Non-pigmented ciliary epithelial cell (primary cell): ENCODE data around the gene ST3GAL5.

Source experiments
- DNase-seq: peaks from one replicate; pipeline ENCODE4 v3.0.0-alpha.2; 2010; ENCODE audit warnings: low read depth

The ST3GAL5 gene

GRCh38 chr2:85866165-85866659 is 22.6 kb downstream of the ST3GAL5 start:
- DNase-seq, result no peak

GRCh38 chr2:85865539-85866164 is 23.1 kb downstream of the ST3GAL5 start:
- DNase-seq, result no peak

GRCh38 chr2:85864654-85865053 is 24.1 kb downstream of the ST3GAL5 start:
- DNase-seq, result no peak

- no peak for DNase-seq
These were observed 26.4 kb downstream of the ST3GAL5 start for GRCh38 chr2:85862426-85862825.

- DNase-seq, result no peak
These were observed 27.1 kb downstream of the ST3GAL5 start for GRCh38 chr2:85861650-85862049.

- DNase-seq, result no peak
These were observed 27.6 kb downstream of the ST3GAL5 start for GRCh38 chr2:85861180-85861579.

- no peak for DNase-seq
These were observed 29.9 kb downstream of the ST3GAL5 start for GRCh38 chr2:85858841-85859240.

- no peak for DNase-seq
These were observed 33.9 kb downstream of the ST3GAL5 start for GRCh38 chr2:85854897-85855296.

- no peak for DNase-seq
These were observed 34.7 kb downstream of the ST3GAL5 start for GRCh38 chr2:85854166-85854509.

GRCh38 chr2:85853499-85854165 is 35.2 kb downstream of the ST3GAL5 start:
- no peak for DNase-seq

- no peak for DNase-seq
These were observed 35.8 kb downstream of the ST3GAL5 start for GRCh38 chr2:85852937-85853498.

GRCh38 chr2:85852152-85852840 is 36.5 kb downstream of the ST3GAL5 start:
- no peak for DNase-seq

GRCh38 chr2:85851253-85852151 is 37.3 kb downstream of the ST3GAL5 start:
- no peak for DNase-seq

GRCh38 chr2:85850451-85850850 is 38.3 kb downstream of the ST3GAL5 start:
- DNase-seq, result no peak

- DNase-seq, result no peak
These were observed 41.7 kb downstream of the ST3GAL5 start for GRCh38 chr2:85847051-85847588.

- peak; percentile 42 for DNase-seq
These were observed 42.4 kb downstream of the ST3GAL5 start for GRCh38 chr2:85846411-85846810.

GRCh38 chr2:85844486-85844885 is 44.3 kb downstream of the ST3GAL5 start:
- no peak for DNase-seq

GRCh38 chr2:85843543-85843942 is 45.2 kb downstream of the ST3GAL5 start:
- DNase-seq, result no peak

GRCh38 chr2:85840091-85840490 is 48.7 kb downstream of the ST3GAL5 start:
- no peak for DNase-seq

GRCh38 chr2:85839461-85839860 is 49.3 kb downstream of the ST3GAL5 start:
- no peak for DNase-seq

- no peak for DNase-seq
These were observed 50.1 kb downstream of the ST3GAL5 start for GRCh38 chr2:85838641-85839040.

GRCh38 chr2:85838181-85838580 is 50.6 kb downstream of the ST3GAL5 start:
- DNase-seq, result no peak
